Esophagus muscularis mucosa (tissue), 4 donors: ENCODE data around the gene RNASE1.

Source experiments
- CTCF ChIP-seq, 3 experiments: fragments of 200-600 bp in 2 of 3; fragments of 450-650 bp in 1 of 3; sonication (generic) in 2 of 3; IDR thresholded peaks; one replicate each; pipeline ENCODE4 v1.5.1; 2017 to 2019; ENCODE audit warnings: antibody characterized with exemption in 3 of 3, mild to moderate bottlenecking in 2 of 3, moderate library complexity in 1 of 3
- EP300 ChIP-seq: sonication (generic); formaldehyde crosslinking; IDR thresholded peaks from one replicate; pipeline ENCODE4 v1.6.1; 2017; ENCODE audit warnings: antibody characterized with exemption
- POLR2AphosphoS5 ChIP-seq, 2 donors: sonication (generic); formaldehyde crosslinking; IDR thresholded peaks; one replicate each; pipeline ENCODE4 v1.6.1; 2017; ENCODE audit warnings: antibody characterized with exemption in 2 of 2

GRCh38 chr14:20755037-20755436 lies 47.6 kb downstream of the RNASE1 start:
- TF ChIP-seq CTCF (IDR thresholded peaks at IDR 0.05) (no peak), POLR2AphosphoS5 (IDR thresholded peaks at IDR 0.05) (no peak), EP300 (no peak)
